HG02884 (cell line): ENCODE measurements around the gene EPHA8.

Experiments
- ATAC-seq: cut with Tn5 transposase; IDR thresholded peaks from one replicate; pipeline ENCODE4 v1.9.1; 2021; ENCODE audit warnings: mild to moderate bottlenecking, moderate library complexity; ENCODE audit not compliant: unreplicated experiment

EPHA8 gene

GRCh38 chr1:22588899-22589422 lies 25.7 kb downstream of the EPHA8 start:
- ATAC-seq = no peak

- ATAC-seq = no peak
Observed at GRCh38 chr1:22591576-22591975, 28.3 kb downstream of the EPHA8 start.

GRCh38 chr1:22592051-22592450 lies 28.8 kb downstream of the EPHA8 start:
- no peak for ATAC-seq

GRCh38 chr1:22592919-22593790 lies 29.9 kb downstream of the EPHA8 start:
- no peak for ATAC-seq

GRCh38 chr1:22594396-22594795 lies 31.1 kb downstream of the EPHA8 start:
- no peak for ATAC-seq

- no peak for ATAC-seq
Observed at GRCh38 chr1:22595108-22595507, 31.8 kb downstream of the EPHA8 start.

- no peak for ATAC-seq
Observed at GRCh38 chr1:22597301-22597965, 34.1 kb downstream of the EPHA8 start.

- no peak for ATAC-seq
Observed at GRCh38 chr1:22597996-22598395, 34.7 kb downstream of the EPHA8 start.

GRCh38 chr1:22598736-22599135 lies 35.4 kb downstream of the EPHA8 start:
- ATAC-seq = no peak

GRCh38 chr1:22600071-22600816 lies 37.0 kb downstream of the EPHA8 start:
- ATAC-seq = no peak

- ATAC-seq = no peak
Observed at GRCh38 chr1:22600817-22601605, 37.7 kb downstream of the EPHA8 start.

- no peak for ATAC-seq
Observed at GRCh38 chr1:22601610-22602009, 38.3 kb downstream of the EPHA8 start.

GRCh38 chr1:22602060-22602740 lies 38.9 kb downstream of the EPHA8 start:
- ATAC-seq = no peak

GRCh38 chr1:22606161-22606560 lies 42.9 kb downstream of the EPHA8 start:
- no peak for ATAC-seq

- ATAC-seq = no peak
Observed at GRCh38 chr1:22607154-22607553, 43.9 kb downstream of the EPHA8 start.

- no peak for ATAC-seq
Observed at GRCh38 chr1:22608361-22608760, 45.1 kb downstream of the EPHA8 start.

- no peak for ATAC-seq
Observed at GRCh38 chr1:22609291-22609690, 46.0 kb downstream of the EPHA8 start.

GRCh38 chr1:22611530-22611947 lies 48.2 kb downstream of the EPHA8 start:
- ATAC-seq = no peak

- ATAC-seq = no peak
Observed at GRCh38 chr1:22612671-22613571, 49.6 kb downstream of the EPHA8 start.
